HG03558 (cell line): ENCODE results near the gene PRMT2.

Experiments
- ATAC-seq: cut with Tn5 transposase; IDR thresholded peaks from one replicate; pipeline ENCODE4 v1.9.1; 2021; ENCODE audit warnings: moderate number of reproducible peaks; ENCODE audit not compliant: unreplicated experiment; ENCODE audit errors: extremely low read depth

The PRMT2 gene

DNA sequence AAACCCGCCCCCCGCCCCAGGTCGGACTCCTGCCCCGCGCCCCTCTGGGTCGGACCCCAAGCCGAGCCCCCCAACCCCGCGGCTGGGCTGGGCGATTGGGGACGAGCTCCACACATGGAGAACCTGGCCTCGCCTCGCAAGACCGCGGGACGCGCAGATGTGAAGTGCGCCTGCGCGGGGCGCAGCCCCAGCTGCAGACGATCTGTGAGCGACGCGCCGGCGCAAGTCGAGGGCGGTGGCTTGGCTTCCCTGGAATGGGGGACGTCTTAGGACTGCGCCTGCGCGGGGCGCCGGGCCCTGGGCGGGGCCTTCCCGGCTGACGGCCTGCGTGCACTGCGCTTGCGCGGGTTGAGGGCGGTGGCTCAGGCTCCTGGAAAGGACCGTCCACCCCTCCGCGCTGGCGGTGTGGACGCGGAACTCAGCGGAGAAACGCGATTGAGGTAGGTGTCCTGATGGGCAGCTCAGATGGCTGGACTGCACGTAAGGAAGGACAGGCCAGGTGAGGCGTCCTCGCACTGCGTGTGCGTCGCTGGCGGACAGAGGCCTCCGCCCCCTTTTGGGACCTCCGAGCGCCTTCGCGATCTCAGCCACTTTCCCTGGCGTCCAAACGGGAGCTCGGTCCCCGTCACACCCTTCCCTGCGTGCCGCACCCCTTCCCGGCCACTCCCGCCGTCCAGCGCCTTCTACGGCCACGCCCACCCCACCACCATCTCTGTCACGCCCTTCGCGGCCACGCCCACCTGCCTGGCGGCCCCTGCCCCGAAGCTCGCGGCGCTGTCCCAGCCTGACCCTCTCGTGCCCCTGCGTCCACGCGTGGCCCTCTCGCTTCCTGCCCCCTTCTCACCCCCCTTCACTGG, at the start of gene PRMT2:
PRMT2 (plus strand) TSS at position 351 of the 857 bp plus-strand sequence. CDS start 1,278 bp downstream, outside the sequence.
- ATAC-seq: peak; percentile 85

DNA sequence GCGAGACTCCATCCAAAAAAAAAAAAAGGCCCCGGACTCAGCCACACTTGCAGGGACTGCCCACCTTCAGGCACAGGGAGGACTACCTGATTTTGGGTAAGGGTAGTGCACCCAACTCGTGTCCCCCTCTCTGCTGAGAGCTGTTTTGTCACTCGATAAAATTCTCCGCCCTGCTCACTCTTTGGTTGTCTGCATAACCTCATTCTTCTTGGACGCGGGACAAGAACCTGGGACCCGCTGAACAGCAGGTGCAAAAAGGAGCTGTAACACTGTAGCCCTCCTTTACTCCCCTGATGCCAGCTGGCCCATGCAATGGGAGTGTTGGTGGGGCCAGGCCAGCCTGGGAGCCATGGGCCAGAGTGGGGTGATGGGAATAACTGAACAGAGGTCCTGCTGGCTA, 41.2 kb upstream of the PRMT2 start:
- ATAC-seq: no peak

DNA sequence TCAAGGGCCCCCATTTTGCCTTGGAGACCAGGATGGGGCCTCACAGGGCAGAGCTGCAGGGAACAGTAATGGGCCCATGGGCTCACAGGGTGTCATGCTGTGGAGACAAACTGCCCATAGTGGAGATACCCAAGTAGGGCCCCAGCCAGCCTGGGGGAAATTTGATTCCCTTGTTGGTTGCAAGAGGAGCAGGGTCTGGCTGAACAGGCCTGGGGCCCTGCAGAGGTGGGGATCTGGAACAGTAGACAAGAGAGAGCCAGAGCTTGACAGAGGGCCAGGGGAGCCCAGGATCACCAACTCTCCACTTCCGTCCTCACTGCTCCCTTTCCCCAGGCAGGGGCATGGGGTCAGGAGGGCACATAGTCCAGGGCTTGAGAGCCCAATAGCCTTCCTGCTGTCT, 39.3 kb upstream of the PRMT2 start:
- ATAC-seq: no peak

DNA sequence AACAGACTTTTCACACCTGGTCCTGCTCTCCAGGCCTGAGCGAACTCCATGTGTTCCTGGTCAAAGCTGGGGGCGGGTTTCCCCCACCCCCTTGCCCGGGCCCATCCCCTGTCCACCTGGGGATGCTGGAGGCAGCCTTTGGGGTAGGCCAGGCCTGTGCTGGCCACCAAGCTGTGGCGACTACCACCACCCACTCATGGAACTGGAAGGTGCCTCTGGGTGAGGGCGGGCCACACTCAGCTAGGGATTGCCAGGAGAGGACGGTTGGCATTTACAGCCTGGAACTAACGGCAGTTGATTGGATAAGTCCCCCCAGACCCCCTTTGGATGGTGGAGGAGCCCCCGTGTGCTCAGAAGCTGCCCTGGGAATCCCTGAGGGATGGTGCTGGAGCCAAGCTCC, 38.4 kb upstream of the PRMT2 start:
- no peak for ATAC-seq

DNA sequence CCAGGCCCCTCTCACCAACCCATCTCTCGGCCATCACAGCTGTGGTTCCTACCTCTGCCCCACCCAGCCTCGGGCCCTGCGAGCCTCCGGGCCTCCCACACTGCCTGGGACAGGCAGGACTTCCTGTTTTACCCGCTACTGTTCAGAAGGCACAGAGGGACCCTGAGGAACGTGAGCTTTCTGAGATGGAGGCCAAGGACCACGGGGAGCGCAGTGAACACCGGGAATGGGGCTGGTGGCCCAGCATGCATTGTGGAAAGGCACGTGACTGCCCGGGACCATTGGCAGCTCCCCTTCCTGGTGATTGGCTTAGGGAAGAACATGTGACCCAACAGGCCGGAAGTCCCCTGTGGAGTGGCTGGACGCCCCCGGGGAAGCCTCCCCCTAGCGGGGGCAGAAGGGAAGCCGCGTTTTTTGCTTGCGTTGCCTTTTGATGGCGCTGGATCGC, 37.6 kb upstream of the PRMT2 start:
- ATAC-seq: no peak

DNA sequence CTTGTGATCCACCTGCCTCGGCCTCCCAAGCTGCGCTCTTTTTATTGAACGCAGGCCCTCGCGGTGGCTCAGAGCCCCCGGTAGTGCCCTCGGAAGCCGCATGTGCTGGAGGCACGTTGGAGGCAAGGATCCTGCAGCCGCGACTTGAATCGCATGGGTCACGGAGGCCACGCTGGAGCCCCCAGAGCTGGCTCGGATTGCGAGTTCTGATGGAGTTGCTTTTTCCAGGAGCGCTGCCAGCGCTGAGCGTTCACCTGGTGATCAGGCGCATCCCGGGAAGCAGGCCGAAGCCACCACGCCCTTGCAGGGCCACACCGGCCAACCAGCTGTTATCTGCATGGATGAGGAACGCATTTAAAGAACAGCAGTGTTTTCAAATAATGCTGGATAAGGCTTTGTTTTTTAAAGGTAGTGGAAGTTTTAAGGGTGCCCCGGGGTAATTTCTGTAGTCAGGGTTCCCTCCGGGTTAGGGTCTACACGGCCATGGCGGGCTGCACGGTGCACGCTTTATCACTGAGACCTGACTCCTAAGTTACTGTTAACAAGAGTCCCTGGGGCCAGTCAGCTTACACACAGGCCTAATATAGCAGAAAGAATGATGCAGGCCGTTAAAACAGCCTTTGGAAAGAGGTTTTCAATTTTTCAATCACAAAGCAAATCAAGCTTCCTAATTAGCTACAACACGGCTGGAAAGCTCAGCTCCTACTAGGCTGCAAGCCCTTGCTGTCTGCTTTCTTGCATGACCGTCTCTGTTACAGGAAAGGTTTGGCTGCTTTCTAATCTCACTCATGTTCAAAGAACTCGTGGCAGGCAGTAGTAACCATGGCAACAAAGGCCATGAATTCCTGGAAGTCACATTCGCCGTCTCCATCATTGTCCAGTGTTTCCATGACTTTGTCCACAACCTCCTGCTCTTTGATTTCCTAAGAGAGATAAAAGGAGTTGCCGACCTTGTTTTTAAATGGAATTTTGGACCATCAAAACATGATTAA, 36.6 kb upstream of the PRMT2 start:
- ATAC-seq: no peak

GRCh38 chr21:46600305-46600704, 35.2 kb upstream of the PRMT2 start:
- ATAC-seq: no peak

DNA sequence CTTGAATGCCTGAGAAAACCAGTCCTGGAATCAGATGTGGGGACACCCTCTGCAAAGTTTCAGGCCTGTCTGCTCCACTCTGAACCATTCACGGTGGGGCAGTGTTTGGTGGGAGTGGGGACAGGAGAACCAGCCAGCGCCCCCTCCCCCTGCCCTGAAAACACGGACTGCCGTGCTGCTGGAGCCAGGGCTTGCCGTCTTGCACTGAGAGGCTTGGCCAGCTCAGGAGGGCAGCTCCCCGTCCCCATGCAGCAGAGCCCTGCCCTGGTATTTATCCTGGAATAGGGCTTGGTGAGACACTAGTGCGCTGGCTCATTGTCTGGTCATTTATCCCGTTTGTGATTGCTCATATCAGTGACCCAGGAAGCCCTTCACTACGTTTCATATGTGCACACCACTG, 34.5 kb upstream of the PRMT2 start:
- ATAC-seq: no peak

GRCh38 chr21:46603228-46603627, 32.2 kb upstream of the PRMT2 start:
- no peak for ATAC-seq

DNA sequence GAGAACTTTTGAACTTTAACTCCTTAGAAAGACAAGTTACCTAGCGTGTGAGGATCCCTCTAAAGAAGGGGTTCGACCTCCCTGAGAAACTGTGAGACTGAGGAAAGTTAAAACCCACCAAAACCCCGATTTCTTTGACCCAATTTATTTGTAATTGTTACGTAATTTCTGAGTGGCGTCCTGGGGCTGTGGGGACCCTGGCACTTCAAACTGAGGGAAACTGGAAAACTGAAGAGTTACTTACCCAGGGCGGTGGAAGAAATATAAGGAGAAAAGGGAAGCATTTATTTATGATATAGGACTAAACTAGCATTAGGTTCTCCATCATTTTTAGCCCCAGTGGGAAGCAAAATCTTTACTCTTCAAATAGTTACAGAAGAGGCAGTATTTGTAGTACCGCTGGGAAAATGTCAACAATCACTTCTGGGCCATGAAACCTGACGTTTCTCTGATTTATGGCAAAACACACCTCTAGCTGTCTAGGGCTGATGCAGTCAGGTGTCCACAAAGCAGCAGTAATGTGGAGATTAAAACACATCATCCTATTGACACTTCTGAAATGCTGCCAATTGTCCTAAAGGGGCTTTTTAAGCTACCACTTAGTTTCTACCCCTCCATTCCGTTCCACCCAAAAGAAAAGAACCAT, 31.0 kb upstream of the PRMT2 start:
- ATAC-seq: no peak

DNA sequence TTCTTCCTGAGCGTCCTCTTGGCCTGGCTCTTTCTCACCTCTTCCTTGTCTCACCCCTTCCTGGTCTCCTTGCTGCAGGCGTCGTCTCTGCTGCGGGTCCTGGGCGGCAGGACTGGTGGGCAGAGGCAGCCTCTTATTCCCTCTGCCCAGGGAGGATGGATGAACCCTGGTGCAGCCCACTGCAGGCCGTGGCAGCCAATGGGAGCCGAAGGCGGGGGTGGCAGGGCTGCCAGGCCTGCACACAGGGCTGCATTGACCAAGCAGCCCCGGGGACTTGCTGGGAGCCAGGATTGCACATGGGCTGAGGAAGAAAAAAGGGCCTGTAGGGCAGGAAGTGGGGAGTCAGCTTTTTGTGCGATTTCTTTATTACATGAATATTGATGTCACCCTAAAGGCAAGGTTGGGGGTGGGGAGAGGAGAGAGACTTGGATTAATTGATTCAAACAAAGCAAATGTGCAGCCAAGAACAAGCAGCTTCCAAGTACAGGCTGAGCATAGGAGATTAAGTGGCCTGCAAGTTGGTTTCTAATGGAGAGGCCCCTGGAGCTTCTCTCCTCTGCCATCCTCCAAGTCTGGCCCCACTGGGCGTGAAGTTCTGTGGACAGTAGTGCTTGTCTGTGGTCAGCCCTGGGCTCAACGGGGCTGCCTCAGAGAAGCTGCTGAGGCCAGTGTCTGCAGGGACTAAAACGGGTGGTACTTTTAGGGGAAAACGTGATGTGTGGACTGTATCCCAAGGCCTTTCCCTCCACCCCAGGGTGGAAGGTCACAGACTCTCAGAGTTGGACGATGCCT, 30.3 kb upstream of the PRMT2 start, which contains the start of gene S100B:
S100B (minus strand) TSS at position 108 of the 792 bp plus-strand sequence. CDS start 2,667 bp downstream, outside the sequence.
- no peak for ATAC-seq

DNA sequence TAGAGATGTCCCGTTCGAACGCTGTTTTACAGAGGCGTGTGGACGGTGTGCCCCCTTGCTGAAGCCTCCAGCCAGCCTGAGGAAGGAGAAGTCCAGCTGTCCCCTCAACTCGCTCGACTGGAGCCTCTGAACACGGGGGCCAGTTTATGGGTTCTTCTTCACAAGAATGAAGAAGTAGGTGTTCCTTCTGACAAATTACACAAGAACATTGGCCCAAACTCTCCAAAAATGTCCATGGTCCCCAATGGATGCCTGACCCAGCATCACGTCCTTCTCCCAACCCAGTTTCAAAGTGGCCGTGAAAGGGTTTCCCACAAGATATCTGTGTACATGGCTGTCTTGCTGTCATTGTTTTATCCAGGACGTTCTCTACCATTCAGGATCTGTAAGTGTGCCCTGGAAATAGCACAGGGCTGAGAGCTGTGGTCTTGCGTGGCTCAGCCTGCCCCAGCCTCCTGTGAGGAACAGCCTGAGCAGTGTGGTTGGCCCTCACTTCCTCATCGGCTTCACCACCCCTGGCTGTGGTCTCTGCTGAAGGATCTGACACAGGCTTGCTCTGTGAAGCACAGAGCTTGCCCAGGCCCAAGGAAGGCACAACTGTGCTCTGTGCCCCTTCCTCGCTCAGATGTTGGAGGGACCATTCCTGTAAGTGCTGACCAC, 29.6 kb upstream of the PRMT2 start:
- no peak for ATAC-seq

DNA sequence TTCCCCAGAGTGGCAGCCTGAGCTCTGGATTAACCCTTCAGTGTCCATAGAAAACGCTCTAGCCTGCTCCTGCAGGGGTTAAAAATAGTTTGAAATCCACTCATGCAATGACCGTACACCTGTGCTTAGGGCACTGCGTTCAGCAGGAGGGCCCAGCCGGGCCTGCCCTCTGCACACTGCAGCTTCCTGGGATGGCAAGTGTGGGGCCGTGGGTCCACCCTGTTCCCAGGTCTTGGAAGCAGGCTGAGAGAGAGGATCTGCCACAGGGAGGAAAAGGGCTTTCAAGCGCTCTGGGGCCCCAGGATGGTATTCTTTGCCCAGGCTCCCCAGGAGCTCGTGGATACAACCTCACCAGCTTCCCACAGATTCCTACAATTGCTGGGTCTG, 29.1 kb upstream of the PRMT2 start:
- no peak for ATAC-seq

GRCh38 chr21:46607636-46608035, 27.8 kb upstream of the PRMT2 start:
- ATAC-seq: no peak

DNA sequence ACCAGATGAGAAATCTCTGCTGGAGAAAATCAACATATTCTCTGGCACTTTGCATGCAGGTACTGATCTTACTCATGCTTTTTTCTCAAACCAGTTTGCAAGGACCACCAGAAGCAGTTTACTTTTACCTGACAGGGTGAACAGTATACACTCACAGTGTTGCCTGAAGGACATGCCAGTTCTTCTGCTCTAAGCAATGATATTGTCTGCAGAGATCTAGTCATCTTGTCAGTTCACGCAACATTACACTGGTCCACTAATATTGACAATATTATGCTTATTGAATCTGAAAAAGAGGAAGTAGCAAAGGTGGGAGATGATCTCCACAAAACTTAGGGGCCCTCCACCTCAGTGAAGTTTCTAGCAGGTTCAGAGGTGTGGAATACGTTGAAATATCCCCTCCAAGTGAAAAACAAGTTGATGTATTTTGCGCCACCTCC, 26.8 kb upstream of the PRMT2 start:
- ATAC-seq: no peak

GRCh38 chr21:46610018-46610701, 25.3 kb upstream of the PRMT2 start:
- no peak for ATAC-seq

- ATAC-seq: no peak
Observed at GRCh38 chr21:46613391-46613790, 22.1 kb upstream of the PRMT2 start.

DNA sequence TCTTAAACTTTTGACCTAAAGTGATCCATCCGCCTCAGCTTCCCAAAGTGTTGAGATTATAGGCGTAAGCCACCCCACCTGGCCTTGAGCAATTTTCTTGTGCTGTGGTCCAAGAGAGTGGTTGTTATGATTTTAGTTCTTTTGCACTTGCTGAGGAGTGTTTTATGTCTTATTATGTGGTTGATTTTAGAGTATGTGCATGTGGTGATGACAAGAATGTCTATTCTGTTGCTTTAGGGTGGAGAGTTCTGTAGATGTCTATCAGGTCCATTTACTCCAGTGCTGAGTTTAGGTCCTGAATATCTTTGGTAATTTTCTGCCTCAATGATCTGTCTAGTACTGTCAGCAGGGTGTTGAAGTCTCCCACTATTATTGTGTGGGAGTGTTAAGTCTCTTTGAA, 19.4 kb upstream of the PRMT2 start:
- no peak for ATAC-seq
